Smooth muscle cell (in vitro differentiated cells): Measurements from ENCODE around the gene R3HDM2. TPM values are rescaled to one million over a fixed set of nuclear protein-coding genes. Genes with fewer than 3 reads are reported as not detected.
A peak's percentile ranks its signal among the peaks of the same experiment; 100 is the strongest.

Experiments
- DNase-seq: peaks from one replicate; lab custom pipeline; 2025; ENCODE audit not compliant: unreplicated experiment; lab: John Stamatoyannopoulos, UW
- H2AFZ ChIP-seq: fragments of 200-600 bp; sonication (generic); 2 replicates; pipeline ENCODE4 v1.6.0; 2016; ENCODE audit warnings: antibody characterized with exemption, low read depth, mild to moderate bottlenecking
- H3F3A ChIP-seq: fragments of 200-600 bp; sonication (generic); 2 replicates; pipeline ENCODE4 v1.6.0; 2017; ENCODE audit warnings: antibody characterized with exemption, low read depth
- H3K27ac ChIP-seq: fragments of 200-600 bp; sonication (generic); 2 replicates; pipeline ENCODE4 v1.5.1; 2016; ENCODE audit warnings: low read depth, mild to moderate bottlenecking
- H3K27me3 ChIP-seq: fragments of 200-600 bp; sonication (generic); 2 replicates; pipeline ENCODE4 v1.6.1; 2016; ENCODE audit warnings: low read depth, mild to moderate bottlenecking
- H3K36me3 ChIP-seq: fragments of 200-600 bp; sonication (generic); 2 replicates; pipeline ENCODE4 v1.5.1; 2016; ENCODE audit warnings: low read depth
- H3K4me1 ChIP-seq: fragments of 200-600 bp; sonication (generic); 2 replicates; pipeline ENCODE4 v1.5.1; 2016; ENCODE audit warnings: low read depth
- H3K4me2 ChIP-seq: fragments of 200-600 bp; sonication (generic); 2 replicates; pipeline ENCODE4 v1.6.0; 2016; ENCODE audit warnings: mild to moderate bottlenecking
- H3K4me3 ChIP-seq: fragments of 200-600 bp; sonication (generic); 2 replicates; pipeline ENCODE4 v1.5.1; 2016; ENCODE audit warnings: mild to moderate bottlenecking
- H3K79me2 ChIP-seq: fragments of 200-600 bp; sonication (generic); 2 replicates; pipeline ENCODE4 v1.6.0; 2016; ENCODE audit warnings: low read depth, mild to moderate bottlenecking
- H3K9ac ChIP-seq: fragments of 200-600 bp; sonication (generic); 2 replicates; pipeline ENCODE4 v1.6.0; 2016; ENCODE audit warnings: low read depth
- H3K9me3 ChIP-seq: fragments of 200-600 bp; sonication (generic); replicated peaks from 2 replicates; pipeline ENCODE4 v1.5.1; 2016; ENCODE audit warnings: low read depth
- H4K20me1 ChIP-seq: fragments of 200-600 bp; sonication (generic); 2 replicates; pipeline ENCODE4 v1.6.0; 2016; ENCODE audit warnings: low read depth
- WGBS: methylation state at CpG from one replicate; pipeline ENCODE4 v1.1.7; 2016; ENCODE audit warnings: low lambda C conversion rate; 5-methylcytosine and 5-hydroxymethylcytosine counted together
- polyA plus RNA-seq: library from polyadenylated mRNA; unstranded; fragments of >200 nt; fragmentation: Nextera tagmentation; extraction: Ambion mirVana; gene quantifications from 2 replicates; pipeline ENCODE4 v1.2.1, GENCODE V29; 2016
- total RNA-seq: library from RNA; depleted of rRNA; stranded (reverse); fragments of >200 nt; gene quantifications from 2 replicates; pipeline ENCODE4 v1.2.3, GENCODE V29; 2014
- TF ChIP-seq, protein P1 (sequence below): fragments of 200-600 bp; sonication (generic); IDR thresholded peaks from 2 replicates; pipeline ENCODE4 v1.5.1; 2017; ENCODE audit warnings: borderline replicate concordance, mild to moderate bottlenecking, antibody characterized with exemption; ENCODE audit not compliant: insufficient read depth, poor library complexity, severe bottlenecking

R3HDM2 gene
- total and polyA plus RNA-seq, 2 experiments from 2014 or later: 12.2 to 16.0 TPM

DNA sequence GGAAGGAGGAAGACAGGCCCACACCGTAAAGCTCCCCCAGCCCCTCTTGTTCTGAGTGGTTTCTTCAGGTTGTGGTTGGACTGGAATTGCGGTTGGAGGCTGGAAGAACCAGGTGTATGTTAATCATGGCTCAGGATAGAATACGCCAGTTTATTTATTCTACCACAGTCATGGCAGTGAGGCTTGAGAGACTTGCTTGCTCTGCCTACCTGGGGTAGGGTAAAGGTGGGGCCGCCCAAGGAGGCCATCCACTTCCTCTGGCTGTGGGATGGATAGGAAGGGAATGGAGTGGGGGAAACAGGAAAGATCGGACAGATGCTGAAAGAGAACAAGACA, 193.3 kb downstream of the R3HDM2 start:
- Histone ChIP-seq H3K9ac (no peak overlapping the region), H2AFZ (no peak overlapping the region), H3F3A (peaks cover 27% of the 10 kb centered on the region), H3K27me3 (peaks cover 15% of the 10 kb centered on the region), H3K4me3 (no peak overlapping the region), H4K20me1 (peaks cover 54% of the 10 kb centered on the region), H3K27ac (no peak overlapping the region), H3K36me3 (no peaks in the 10 kb centered on the region), H3K4me1 (peaks cover 26% of the 10 kb centered on the region), H3K9me3 (no peaks in the 10 kb centered on the region), H3K79me2 (no peaks in the 10 kb centered on the region), H3K4me2 (peak overlapping the region; percentile 90)
- DNase-seq: no peak
- TF ChIP-seq, protein P1, sequence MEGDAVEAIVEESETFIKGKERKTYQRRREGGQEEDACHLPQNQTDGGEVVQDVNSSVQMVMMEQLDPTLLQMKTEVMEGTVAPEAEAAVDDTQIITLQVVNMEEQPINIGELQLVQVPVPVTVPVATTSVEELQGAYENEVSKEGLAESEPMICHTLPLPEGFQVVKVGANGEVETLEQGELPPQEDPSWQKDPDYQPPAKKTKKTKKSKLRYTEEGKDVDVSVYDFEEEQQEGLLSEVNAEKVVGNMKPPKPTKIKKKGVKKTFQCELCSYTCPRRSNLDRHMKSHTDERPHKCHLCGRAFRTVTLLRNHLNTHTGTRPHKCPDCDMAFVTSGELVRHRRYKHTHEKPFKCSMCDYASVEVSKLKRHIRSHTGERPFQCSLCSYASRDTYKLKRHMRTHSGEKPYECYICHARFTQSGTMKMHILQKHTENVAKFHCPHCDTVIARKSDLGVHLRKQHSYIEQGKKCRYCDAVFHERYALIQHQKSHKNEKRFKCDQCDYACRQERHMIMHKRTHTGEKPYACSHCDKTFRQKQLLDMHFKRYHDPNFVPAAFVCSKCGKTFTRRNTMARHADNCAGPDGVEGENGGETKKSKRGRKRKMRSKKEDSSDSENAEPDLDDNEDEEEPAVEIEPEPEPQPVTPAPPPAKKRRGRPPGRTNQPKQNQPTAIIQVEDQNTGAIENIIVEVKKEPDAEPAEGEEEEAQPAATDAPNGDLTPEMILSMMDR: no peak
- 53% methylated on average over 5 of the region's 5 CpGs for WGBS

DNA sequence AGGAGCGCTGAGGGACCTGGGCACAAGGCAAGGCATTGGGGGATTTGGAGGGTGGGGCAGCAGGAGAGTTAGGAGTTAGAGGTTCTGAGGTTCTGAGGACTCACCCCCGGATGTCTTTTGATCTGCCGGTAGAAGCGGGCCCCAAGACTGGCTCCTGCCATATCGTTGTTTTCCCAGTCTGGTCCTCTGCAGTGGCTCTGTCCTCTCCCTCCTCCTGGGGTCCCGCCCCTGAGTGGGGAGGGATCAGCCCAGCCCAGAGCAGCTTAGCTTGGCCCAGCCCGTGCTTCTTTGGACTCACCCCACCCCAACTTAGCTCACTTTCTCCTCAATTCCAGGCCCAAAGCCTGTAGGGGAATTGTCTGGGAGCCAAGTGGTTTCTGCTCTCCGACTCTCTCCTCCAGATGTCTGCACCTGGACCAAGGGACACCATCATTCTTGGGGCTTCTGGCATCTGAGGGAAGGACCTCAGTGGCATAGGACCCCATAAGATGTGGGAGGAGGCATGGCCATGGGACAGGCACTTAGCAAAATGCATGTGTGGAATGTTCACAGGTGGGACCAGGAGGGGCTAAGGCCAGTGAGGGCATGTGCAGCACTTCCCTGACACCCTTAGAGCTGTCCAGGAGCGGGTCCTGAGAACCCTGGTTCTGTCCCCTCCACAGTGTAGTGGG, 193.8 kb downstream of the R3HDM2 start:
- no peaks in the 10 kb centered on the region for H3K79me2 ChIP-seq
- no peak overlapping the region for H2AFZ ChIP-seq
- no peaks in the 10 kb centered on the region for H3K9me3 ChIP-seq
- peaks cover 10% of the 10 kb centered on the region for H3K27me3 ChIP-seq
- peak overlapping the region; percentile 90 for H3K4me2 ChIP-seq
- TF ChIP-seq, protein P1: no peak
- peaks cover 28% of the 10 kb centered on the region for H3F3A ChIP-seq
- H3K36me3 ChIP-seq: no peaks in the 10 kb centered on the region
- H3K4me3 ChIP-seq: no peak overlapping the region
- H3K27ac ChIP-seq: no peak overlapping the region
- WGBS: 52% methylated on average over 9 of the region's 9 CpGs
- no peak overlapping the region for H3K9ac ChIP-seq
- H3K4me1 ChIP-seq: peaks cover 21% of the 10 kb centered on the region
- DNase-seq: no peak
- peaks cover 52% of the 10 kb centered on the region for H4K20me1 ChIP-seq

- Histone ChIP-seq H4K20me1 (peaks cover 52% of the 10 kb centered on the region), H2AFZ (no peak overlapping the region), H3K27ac (no peak overlapping the region), H3K79me2 (peaks cover under 1% of the 10 kb centered on the region), H3K9ac (no peak overlapping the region), H3K27me3 (peaks cover 3% of the 10 kb centered on the region), H3K36me3 (no peaks in the 10 kb centered on the region), H3K4me3 (no peak overlapping the region), H3K9me3 (no peaks in the 10 kb centered on the region), H3F3A (peaks cover 31% of the 10 kb centered on the region), H3K4me1 (peaks cover 15% of the 10 kb centered on the region), H3K4me2 (peak overlapping the region; percentile 44)
- WGBS: 43% methylated on average over 39 of the region's 40 CpGs
- no peak for DNase-seq
- TF ChIP-seq, protein P1: no peak
Measured at GRCh38 chr12:57236201-57236924, 194.5 kb downstream of the R3HDM2 start.
